GM12891 (cell line): ENCODE measurements around the gene SULT1C4.
A peak's percentile ranks its signal among the peaks of the same experiment; 100 is the strongest.

Experiments used
- DNase-seq: peaks from one replicate; pipeline ENCODE4 v3.0.0; 2011; ENCODE audit warnings: low spot score; ENCODE audit not compliant: insufficient read length
- FAIRE-seq: peaks from 2 replicates; lab custom pipeline; 2011; peaks lifted over from hg19 to GRCh38; lab: Jason Lieb, UNC
- PAX5 ChIP-seq: IDR thresholded peaks from 2 replicates; pipeline ENCODE4 v1.6.1; 2011; ENCODE audit warnings: low read length, moderate library complexity, mild to moderate bottlenecking; ENCODE audit not compliant: insufficient read depth, severe bottlenecking
- POLR2A ChIP-seq: IDR thresholded peaks from 2 replicates; pipeline ENCODE4 v1.6.1; 2011; ENCODE audit warnings: low read depth, low read length, control low read depth
- POLR2AphosphoS5 ChIP-seq: IDR thresholded peaks from 2 replicates; pipeline ENCODE4 v1.6.1; 2011; ENCODE audit warnings: low read depth, low read length, control low read depth
- POU2F2 ChIP-seq: IDR thresholded peaks from 2 replicates; pipeline ENCODE4 v1.6.1; 2011; ENCODE audit warnings: low read depth, mild to moderate bottlenecking, control low read depth, low read length, moderate library complexity
- SPI1 ChIP-seq: IDR thresholded peaks from 2 replicates; pipeline ENCODE4 v1.6.1; 2011; ENCODE audit warnings: low read depth, low read length, control low read depth
- TAF1 ChIP-seq: IDR thresholded peaks from 2 replicates; pipeline ENCODE4 v1.6.1; 2011; ENCODE audit warnings: low read depth, low read length, control low read depth

The SULT1C4 gene

DNA sequence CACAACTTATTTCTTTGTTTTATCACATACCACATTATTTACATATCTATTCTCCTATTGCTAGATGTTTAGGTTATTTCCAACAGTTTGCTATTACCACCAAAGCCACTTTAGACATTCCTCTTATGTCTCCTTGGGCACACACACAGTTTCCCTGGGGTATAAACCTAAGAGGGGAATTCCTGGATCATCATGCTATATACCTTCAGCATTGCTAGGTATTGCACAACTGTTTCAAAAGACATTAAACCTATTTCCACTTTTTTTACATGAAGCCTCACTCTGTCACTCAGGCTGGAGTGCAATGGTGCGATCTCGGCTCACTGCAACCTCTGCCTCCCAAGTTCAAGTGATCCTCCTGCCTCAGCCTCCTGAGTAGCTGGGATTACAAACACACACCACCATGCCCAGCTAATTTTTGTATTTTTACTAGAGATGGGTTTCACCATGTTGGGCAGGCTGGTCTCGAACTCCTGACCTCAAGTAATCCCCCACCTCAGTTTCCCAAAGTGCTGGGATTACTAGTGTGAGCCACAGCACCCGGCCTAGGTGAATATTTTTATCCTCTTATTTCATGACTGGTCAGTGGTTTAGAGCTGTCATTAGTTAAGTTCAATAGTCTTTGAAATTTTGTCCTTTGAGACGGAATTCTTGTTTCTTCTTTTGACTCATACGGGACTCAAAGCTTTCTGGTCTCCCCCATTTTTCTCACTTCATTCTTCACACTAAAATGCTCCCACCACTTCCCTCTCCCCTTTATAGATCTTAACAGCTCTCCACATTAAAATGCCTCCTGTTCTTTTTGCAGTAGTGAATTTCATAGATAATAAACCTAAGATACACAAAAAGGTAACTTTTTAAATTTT, 30.3 kb downstream of the SULT1C4 start:
- DNase-seq = no peak
- FAIRE-seq = peak; percentile 31
- TF ChIP-seq PAX5 (no peak), SPI1 (no peak), TAF1 (no peak), POLR2A (no peak), POU2F2 (no peak), POLR2AphosphoS5 (no peak)

DNA sequence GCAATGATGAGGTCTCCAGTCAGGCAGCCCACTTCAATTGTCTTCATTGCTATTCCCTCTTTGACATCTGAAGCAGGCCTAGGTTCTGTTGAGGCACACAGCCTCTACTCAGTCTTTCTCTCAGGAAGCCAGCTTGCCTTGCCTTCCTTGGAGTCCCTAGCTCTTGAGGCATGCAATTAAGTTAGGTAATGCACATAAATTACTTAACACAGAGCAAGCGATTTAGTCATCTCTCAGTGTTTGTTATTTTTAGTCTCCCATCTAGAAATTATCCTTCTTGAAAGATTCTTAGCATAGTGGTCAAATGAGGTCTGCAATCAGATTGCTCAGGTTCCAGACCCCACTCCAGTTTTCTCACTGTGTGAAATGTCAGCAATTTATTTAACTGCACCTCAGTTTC, 32.0 kb downstream of the SULT1C4 start:
- FAIRE-seq = no peak
- no peak for DNase-seq
- TF ChIP-seq POU2F2 (no peak), POLR2A (no peak), POLR2AphosphoS5 (no peak), PAX5 (no peak), TAF1 (no peak), SPI1 (no peak)

DNA sequence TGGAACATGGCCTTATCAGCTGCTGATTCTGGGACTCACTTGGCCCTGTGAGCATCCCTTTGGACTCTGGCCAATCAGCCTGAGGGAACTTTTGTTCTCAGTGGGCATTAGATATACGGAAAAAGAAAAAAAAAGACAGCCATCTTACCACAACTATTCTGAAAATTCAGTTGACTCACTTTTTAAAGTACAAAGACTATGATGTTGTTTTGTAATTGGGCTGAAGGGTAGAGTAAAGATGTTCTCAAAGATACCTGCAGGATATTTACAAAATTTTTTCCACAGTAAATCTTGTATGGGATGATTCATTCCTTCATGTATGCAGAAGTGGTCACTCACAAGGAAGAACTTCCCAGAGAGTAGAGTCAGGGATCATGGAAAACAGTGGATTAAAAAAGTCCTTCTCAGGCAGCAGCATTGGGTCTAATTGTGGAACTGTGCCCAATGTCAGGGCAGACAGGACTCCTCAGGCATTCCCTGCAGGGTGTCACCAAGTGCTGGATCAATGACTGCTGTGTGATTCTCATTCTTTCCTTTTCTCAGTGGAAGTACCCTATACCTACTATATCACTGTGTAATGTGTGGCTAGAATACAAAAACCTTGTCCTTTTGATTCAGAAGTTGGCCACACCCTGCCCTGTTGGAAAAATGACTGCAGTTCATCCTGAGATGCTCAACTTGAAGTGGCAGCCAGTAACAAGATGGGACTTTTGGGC, 35.4 kb downstream of the SULT1C4 start:
- no peak for TF ChIP-seq PAX5
- no peak for TF ChIP-seq SPI1
- no peak for TF ChIP-seq POLR2AphosphoS5
- no peak for TF ChIP-seq POU2F2
- no peak for TF ChIP-seq TAF1
- no peak for TF ChIP-seq POLR2A
- no peak for FAIRE-seq
- DNase-seq = no peak

- DNase-seq = no peak
- no peak for TF ChIP-seq POU2F2
- TF ChIP-seq POLR2A = no peak
- no peak for TF ChIP-seq SPI1
- no peak for FAIRE-seq
These were observed 35.9 kb downstream of the SULT1C4 start for GRCh38 chr2:108413711-108414095.

GRCh38 chr2:108414256-108414876, 36.6 kb downstream of the SULT1C4 start:
- no peak for FAIRE-seq
- DNase-seq = no peak
- TF ChIP-seq POLR2AphosphoS5 (no peak), PAX5 (no peak), TAF1 (no peak), POU2F2 (no peak), POLR2A (no peak)

- FAIRE-seq (no peak), DNase-seq (no peak)
- TF ChIP-seq POLR2A (no peak), POLR2AphosphoS5 (no peak), POU2F2 (no peak), PAX5 (no peak), TAF1 (no peak), SPI1 (no peak)
These were observed 37.2 kb downstream of the SULT1C4 start for GRCh38 chr2:108414945-108415344.

GRCh38 chr2:108417254-108417653, 39.5 kb downstream of the SULT1C4 start:
- DNase-seq (no peak), FAIRE-seq (peak; percentile 26)
- TF ChIP-seq POLR2AphosphoS5 (no peak), PAX5 (no peak), POLR2A (no peak), TAF1 (no peak), SPI1 (no peak)

DNA sequence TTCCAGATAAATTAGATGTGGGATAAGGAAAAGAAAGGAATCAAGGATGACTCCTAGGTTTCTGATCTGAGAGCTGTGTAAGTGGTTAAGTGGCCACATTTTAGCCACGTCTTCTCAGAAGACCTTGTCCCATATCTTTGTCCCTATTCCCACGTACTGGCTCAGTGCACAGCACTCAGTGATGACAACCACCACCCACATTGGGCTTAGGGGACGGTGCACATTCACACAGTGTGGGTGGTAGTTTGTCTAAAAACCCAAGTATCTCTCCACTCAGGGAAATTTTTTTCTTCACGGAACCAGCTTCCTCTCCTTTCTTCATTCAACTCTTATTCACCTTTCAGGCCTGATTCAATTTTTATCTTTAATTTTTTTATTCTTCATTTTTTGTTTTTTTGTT, 40.7 kb downstream of the SULT1C4 start:
- DNase-seq (no peak), FAIRE-seq (no peak)
- TF ChIP-seq SPI1 = no peak
- TF ChIP-seq POLR2AphosphoS5 = no peak
- TF ChIP-seq PAX5 = no peak
- no peak for TF ChIP-seq TAF1
- TF ChIP-seq POLR2A = no peak
- TF ChIP-seq POU2F2 = no peak

GRCh38 chr2:108423067-108423466, 45.3 kb downstream of the SULT1C4 start:
- TF ChIP-seq TAF1 (no peak), POLR2A (no peak), PAX5 (no peak), POLR2AphosphoS5 (no peak), SPI1 (no peak), POU2F2 (no peak)
- FAIRE-seq (no peak), DNase-seq (no peak)
